GM18508 (cell line): ENCODE measurements around the gene CPM.

Experiments used
- ATAC-seq: cut with Tn5 transposase; IDR thresholded peaks from one replicate; pipeline ENCODE4 v1.9.1; 2021; ENCODE audit warnings: moderate number of reproducible peaks; ENCODE audit not compliant: insufficient read depth, unreplicated experiment

Gene CPM

GRCh38 chr12:68910128-68910527 lies 22.8 kb downstream of the CPM start:
- no peak for ATAC-seq

GRCh38 chr12:68908076-68908475 lies 24.9 kb downstream of the CPM start:
- ATAC-seq: no peak

- no peak for ATAC-seq
Measured at GRCh38 chr12:68905733-68906132, 27.2 kb downstream of the CPM start.

GRCh38 chr12:68904351-68904962 lies 28.5 kb downstream of the CPM start:
- no peak for ATAC-seq

- no peak for ATAC-seq
Measured at GRCh38 chr12:68903511-68903910, 29.5 kb downstream of the CPM start.

- no peak for ATAC-seq
Measured at GRCh38 chr12:68901551-68901950, 31.4 kb downstream of the CPM start.

GRCh38 chr12:68901145-68901544 lies 31.8 kb downstream of the CPM start:
- no peak for ATAC-seq

GRCh38 chr12:68900241-68900640 lies 32.7 kb downstream of the CPM start:
- no peak for ATAC-seq

GRCh38 chr12:68899251-68899771 lies 33.7 kb downstream of the CPM start:
- ATAC-seq: no peak

GRCh38 chr12:68896881-68897540 lies 36.0 kb downstream of the CPM start:
- ATAC-seq: no peak

GRCh38 chr12:68894276-68894855 lies 38.6 kb downstream of the CPM start:
- no peak for ATAC-seq

GRCh38 chr12:68893741-68894140 lies 39.2 kb downstream of the CPM start:
- ATAC-seq: no peak

- no peak for ATAC-seq
Measured at GRCh38 chr12:68893201-68893600, 39.8 kb downstream of the CPM start.

GRCh38 chr12:68891141-68891540 lies 41.8 kb downstream of the CPM start:
- no peak for ATAC-seq

- no peak for ATAC-seq
Measured at GRCh38 chr12:68890701-68891113, 42.3 kb downstream of the CPM start.

GRCh38 chr12:68888243-68888642 lies 44.7 kb downstream of the CPM start:
- no peak for ATAC-seq

GRCh38 chr12:68887641-68888040 lies 45.3 kb downstream of the CPM start:
- ATAC-seq: no peak

- no peak for ATAC-seq
Measured at GRCh38 chr12:68886636-68887572, 46.1 kb downstream of the CPM start.

- ATAC-seq: no peak
Measured at GRCh38 chr12:68885381-68885780, 47.6 kb downstream of the CPM start.

- no peak for ATAC-seq
Measured at GRCh38 chr12:68884251-68884650, 48.7 kb downstream of the CPM start.

- ATAC-seq: no peak
Measured at GRCh38 chr12:68883151-68883550, 49.8 kb downstream of the CPM start.
